Vagina (tissue), 2 donors: ENCODE data around the gene SPON1. TPM values are rescaled to one million over a fixed set of nuclear protein-coding genes. Genes with fewer than 3 reads are reported as not detected.

Experiments
- DNase-seq, 2 donors: peaks; one replicate each; pipeline ENCODE4 v3.0.0-alpha.2; 2017; ENCODE audit errors: extremely low spot score in 2 of 2
- H3K27ac ChIP-seq: fragments of 200-600 bp; sonication (generic); one replicate; pipeline ENCODE4 v1.5.1; 2019
- H3K27me3 ChIP-seq: fragments of 200-600 bp; sonication (generic); one replicate; pipeline ENCODE4 v1.5.1; 2019
- H3K36me3 ChIP-seq, 2 donors: fragments of 200-600 bp; sonication (generic); one replicate each; pipeline ENCODE4 v1.5.1; 2017 to 2019
- H3K4me1 ChIP-seq: fragments of 200-600 bp; sonication (generic); one replicate; pipeline ENCODE4 v1.5.1; 2019
- H3K4me3 ChIP-seq, 2 donors: fragments of 200-600 bp; sonication (generic); 1 replicate in 1 of 2; 2 replicates in 1 of 2; pipeline ENCODE4 v1.5.1; 2016 to 2019
- H3K9me3 ChIP-seq: fragments of 200-600 bp; sonication (generic); one replicate; pipeline ENCODE4 v1.5.1; 2019
- CTCF ChIP-seq, 3 experiments: fragments of 450-650 bp in 2 of 3; fragments of 200-600 bp in 1 of 3; sonication (generic) in 1 of 3; IDR thresholded peaks; one replicate each; pipeline ENCODE4 v1.5.1; 2017 to 2019; ENCODE audit warnings: antibody characterized with exemption in 3 of 3, mild to moderate bottlenecking in 2 of 3, moderate library complexity in 2 of 3
- POLR2A ChIP-seq, 2 donors: fragments of 450-650 bp; IDR thresholded peaks; one replicate each; pipeline ENCODE4 v1.6.1; 2017; ENCODE audit warnings: antibody characterized with exemption in 2 of 2, mild to moderate bottlenecking in 2 of 2, moderate library complexity in 2 of 2
- POLR2AphosphoS5 ChIP-seq, 2 donors: sonication (generic); formaldehyde crosslinking; IDR thresholded peaks; one replicate each; pipeline ENCODE4 v1.9.0; 2017; ENCODE audit warnings: antibody characterized with exemption in 2 of 2, mild to moderate bottlenecking in 2 of 2, low read depth in 1 of 2; ENCODE audit not compliant: insufficient read depth in 1 of 2
- intact Hi-C: fragments of 100-400 bp; cut with DNase I; formaldehyde crosslinking; loops from one replicate; pipeline ENCODE4 v1.15.1; 2023
- total RNA-seq: library from RNA; depleted of rRNA; stranded (reverse); fragments of >200 nt; gene quantifications from one replicate; pipeline ENCODE4 v1.2.3, GENCODE V29; 2016

The SPON1 gene
- total RNA-seq, 1 donor from 2014 or later: 31.7 TPM

- peak in 1 of 2 donors; percentile 32 for DNase-seq
- H3K4me1 ChIP-seq: no peaks in the 10 kb centered on the region
- H3K9me3 ChIP-seq: no peaks in the 10 kb centered on the region
- H3K4me3 ChIP-seq: no peak overlapping the region
- H3K36me3 ChIP-seq: no peaks in the 10 kb centered on the region
- intact Hi-C loops: loop anchor here (10.0 kb wide), 1 partner anchor 193 kb away; no protein-coding TSS in a partner anchor
- TF ChIP-seq POLR2AphosphoS5 (IDR thresholded peaks at IDR 0.05; ENCODE audit: insufficient read depth in 1 of 2, low read depth in 1 of 2): no peak
- no peak for TF ChIP-seq CTCF (IDR thresholded peaks at IDR 0.05)
- no peak for TF ChIP-seq POLR2A (IDR thresholded peaks at IDR 0.05)
- H3K27ac ChIP-seq: no peak overlapping the region
- no peaks in the 10 kb centered on the region for H3K27me3 ChIP-seq
Measured at GRCh38 chr11:13952221-13952620, 10.3 kb upstream of the SPON1 start.

DNA sequence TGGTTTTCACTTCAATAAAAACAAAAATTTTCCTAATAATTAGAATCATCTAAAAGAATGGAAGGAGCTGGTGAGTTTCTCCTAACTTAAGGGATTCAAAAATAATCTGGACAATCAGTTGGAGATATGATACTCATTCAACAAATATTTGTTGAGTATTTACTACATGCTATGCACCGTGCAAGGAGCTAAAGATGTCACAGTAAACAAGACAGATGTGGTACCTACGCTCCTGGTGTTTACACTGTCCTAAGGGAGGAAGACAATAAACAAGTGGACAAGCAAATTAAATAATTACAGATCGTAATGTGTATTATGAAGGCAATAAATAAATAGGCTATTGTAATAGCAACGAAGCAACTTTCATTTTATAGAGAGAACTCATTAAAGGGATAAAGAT, 9.9 kb upstream of the SPON1 start:
- intact Hi-C loops: loop anchor here (10.0 kb wide), 1 partner anchor 192 kb away; no protein-coding TSS in a partner anchor
- H3K9me3 ChIP-seq: no peaks in the 10 kb centered on the region
- no peaks in the 10 kb centered on the region for H3K36me3 ChIP-seq
- TF ChIP-seq POLR2AphosphoS5 (IDR thresholded peaks at IDR 0.05; ENCODE audit: insufficient read depth in 1 of 2, low read depth in 1 of 2) (no peak), CTCF (IDR thresholded peaks at IDR 0.05) (no peak), POLR2A (IDR thresholded peaks at IDR 0.05) (no peak)
- DNase-seq: no peak
- H3K4me1 ChIP-seq: no peaks in the 10 kb centered on the region
- no peak overlapping the region for H3K27ac ChIP-seq
- H3K4me3 ChIP-seq: no peak overlapping the region
- no peaks in the 10 kb centered on the region for H3K27me3 ChIP-seq

GRCh38 chr11:13954591-13954990, 7.9 kb upstream of the SPON1 start:
- no peaks in the 10 kb centered on the region for H3K9me3 ChIP-seq
- DNase-seq: peak in 1 of 2 donors; percentile 44
- intact Hi-C loops: loop anchor here (10.0 kb wide), 1 partner anchor 190 kb away; no protein-coding TSS in a partner anchor
- H3K27me3 ChIP-seq: no peaks in the 10 kb centered on the region
- H3K4me1 ChIP-seq: no peaks in the 10 kb centered on the region
- no peak overlapping the region for H3K27ac ChIP-seq
- TF ChIP-seq POLR2A (IDR thresholded peaks at IDR 0.05): no peak
- TF ChIP-seq CTCF (IDR thresholded peaks at IDR 0.05): no peak
- no peak for TF ChIP-seq POLR2AphosphoS5 (IDR thresholded peaks at IDR 0.05; ENCODE audit: insufficient read depth in 1 of 2, low read depth in 1 of 2)
- H3K4me3 ChIP-seq: no peak overlapping the region
- no peaks in the 10 kb centered on the region for H3K36me3 ChIP-seq

DNA sequence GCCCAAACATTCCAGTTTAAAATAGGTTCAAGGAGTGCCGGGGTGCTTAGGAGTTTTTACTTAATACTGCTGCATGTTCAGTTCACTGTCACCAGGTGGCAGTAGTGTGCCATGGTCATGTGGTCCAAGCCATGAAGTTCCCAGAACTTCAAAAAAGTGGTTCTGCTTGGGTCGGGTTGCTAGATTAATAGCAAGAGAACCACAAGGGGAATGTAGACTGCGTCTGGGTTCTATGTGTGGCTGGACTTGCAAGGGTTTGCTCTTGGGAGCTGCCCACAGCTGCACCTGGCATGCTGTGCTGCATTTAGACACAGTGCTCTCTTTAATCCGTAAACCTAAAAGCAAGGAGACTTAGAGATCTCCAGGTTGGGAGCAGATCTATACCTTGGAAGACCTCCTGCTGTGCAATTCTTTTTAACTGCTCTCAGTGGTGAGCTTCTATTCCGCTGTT, 6.5 kb upstream of the SPON1 start:
- no peak overlapping the region for H3K27ac ChIP-seq
- H3K4me3 ChIP-seq: no peak overlapping the region
- H3K36me3 ChIP-seq: no peaks in the 10 kb centered on the region
- peaks cover 2% of the 10 kb centered on the region for H3K27me3 ChIP-seq
- H3K4me1 ChIP-seq: no peaks in the 10 kb centered on the region
- no peaks in the 10 kb centered on the region for H3K9me3 ChIP-seq
- peak in 1 of 2 donors; percentile 86 for DNase-seq
- intact Hi-C loops: loop anchor here (2.0 to 10.0 kb wide), 2 partner anchors 189 to 293 kb away; no protein-coding TSS in a partner anchor
- TF ChIP-seq POLR2A (IDR thresholded peaks at IDR 0.05): no peak
- peak; percentile 92 to 94 (median 94) for TF ChIP-seq CTCF (IDR thresholded peaks at IDR 0.05)
- no peak for TF ChIP-seq POLR2AphosphoS5 (IDR thresholded peaks at IDR 0.05; ENCODE audit: insufficient read depth in 1 of 2, low read depth in 1 of 2)

DNA sequence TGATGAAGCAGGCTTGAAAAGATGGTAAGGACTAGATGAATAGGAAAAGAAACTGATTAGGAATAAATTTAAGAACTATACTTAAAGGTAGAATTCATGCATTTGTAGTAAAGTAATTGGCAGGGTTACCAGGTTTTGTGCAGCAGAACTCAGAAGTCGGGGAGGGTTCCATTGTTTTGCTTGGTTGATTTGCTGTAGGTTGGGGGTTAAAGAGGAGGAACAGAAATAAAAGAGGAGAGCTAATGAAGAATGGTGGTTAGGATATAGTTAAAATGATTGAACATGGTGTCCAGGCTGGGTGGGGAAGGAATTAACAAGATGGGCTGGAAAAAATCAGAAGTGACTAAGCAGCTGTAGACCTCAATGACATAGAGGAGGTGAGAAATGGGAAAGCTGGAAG, 5.5 kb upstream of the SPON1 start:
- Histone ChIP-seq H3K36me3 (no peaks in the 10 kb centered on the region), H3K4me1 (no peaks in the 10 kb centered on the region), H3K27ac (no peak overlapping the region), H3K4me3 (no peak overlapping the region), H3K9me3 (no peaks in the 10 kb centered on the region), H3K27me3 (peaks cover 4% of the 10 kb centered on the region)
- DNase-seq: no peak
- TF ChIP-seq POLR2AphosphoS5 (IDR thresholded peaks at IDR 0.05; ENCODE audit: insufficient read depth in 1 of 2, low read depth in 1 of 2) (no peak), POLR2A (IDR thresholded peaks at IDR 0.05) (no peak), CTCF (IDR thresholded peaks at IDR 0.05) (no peak)
- intact Hi-C loops: loop anchor here (2.0 to 10.0 kb wide), 2 partner anchors 188 to 292 kb away; no protein-coding TSS in a partner anchor
